Thyroid gland (tissue), 4 donors: Measurements from ENCODE around the gene PIP4P1. TPM values are rescaled to one million over a fixed set of nuclear protein-coding genes. Genes with fewer than 3 reads are reported as not detected.
A peak's percentile ranks its signal among the peaks of the same experiment; 100 is the strongest.

Experiments
- DNase-seq, 2 donors: peaks; one replicate each; pipeline ENCODE4 v3.0.0-alpha.2; 2019
- H3K27ac ChIP-seq, 3 donors: fragments of 200-600 bp; sonication (generic); 1 replicate in 2 of 3; 2 replicates in 1 of 3; pipeline ENCODE4 v1.5.1; 2016 to 2019; ENCODE audit warnings: mild to moderate bottlenecking in 1 of 3, moderate library complexity in 1 of 3
- H3K27me3 ChIP-seq: fragments of 200-600 bp; sonication (generic); one replicate; pipeline ENCODE4 v1.5.1; 2019
- H3K36me3 ChIP-seq, 2 donors: fragments of 200-600 bp; sonication (generic); one replicate each; pipeline ENCODE4 v1.5.1; 2016 to 2019
- H3K4me1 ChIP-seq, 2 donors: fragments of 200-600 bp; sonication (generic); one replicate each; pipeline ENCODE4 v1.5.1; 2017 to 2019
- H3K4me3 ChIP-seq, 3 donors: fragments of 200-600 bp; sonication (generic); replicated peaks in 1 of 3; 1 replicate in 2 of 3; 2 replicates in 1 of 3; pipeline ENCODE4 v1.5.1; 2016; ENCODE audit warnings: mild to moderate bottlenecking in 1 of 3
- H3K9me3 ChIP-seq: fragments of 200-600 bp; sonication (generic); one replicate; pipeline ENCODE4 v1.5.1; 2017
- CTCF ChIP-seq, 6 experiments: fragments of 200-600 bp in 3 of 6; fragments of 450-650 bp in 3 of 6; sonication (generic) in 3 of 6; IDR thresholded peaks; one replicate each; pipeline ENCODE4 v1.5.1; 2016 to 2019; ENCODE audit warnings: antibody characterized with exemption in 6 of 6, mild to moderate bottlenecking in 2 of 6, inconsistent platforms in 1 of 6, moderate library complexity in 1 of 6
- POLR2A ChIP-seq, 2 donors: fragments of 450-650 bp; IDR thresholded peaks; one replicate each; pipeline ENCODE4 v1.6.1; 2017; ENCODE audit warnings: antibody characterized with exemption in 2 of 2, mild to moderate bottlenecking in 2 of 2, moderate library complexity in 1 of 2
- WGBS, 2 donors: methylation state at CpG; one replicate each; pipeline ENCODE4 v1.1.5; 2017; 5-methylcytosine and 5-hydroxymethylcytosine counted together
- intact Hi-C: fragments of 100-400 bp; cut with DNase I; formaldehyde crosslinking; loops from one replicate; pipeline ENCODE4 v1.15.1; 2023
- total RNA-seq, 4 donors: library from RNA; depleted of rRNA; stranded (reverse); fragments of >200 nt; gene quantifications; one replicate each; pipeline ENCODE4 v1.2.3, GENCODE V29; 2016

The PIP4P1 gene
- total RNA-seq, 4 donors from 2014 or later: 15.4 to 29.1 (median 23.1) TPM

DNA sequence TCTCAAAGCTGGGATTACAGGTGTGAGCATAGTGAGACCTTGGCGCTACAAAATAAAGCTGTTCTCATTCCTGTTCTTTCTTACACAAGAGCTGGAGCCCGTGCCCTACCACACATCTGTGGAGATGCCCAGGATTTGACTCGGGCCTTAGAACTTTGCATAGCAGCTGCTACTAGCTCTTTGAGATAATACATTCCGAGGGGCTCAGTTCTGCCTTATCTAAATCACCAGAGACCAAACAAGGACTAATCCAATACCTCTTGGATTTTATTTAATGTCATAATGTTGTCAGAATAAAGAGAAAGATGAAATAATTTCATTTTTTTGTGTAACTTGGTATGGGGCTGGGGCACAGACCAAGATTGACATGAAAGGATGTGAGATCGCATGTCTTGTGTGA, 15.5 kb upstream of the PIP4P1 start:
- Histone ChIP-seq H3K27me3 (no peaks in the 10 kb centered on the region), H3K36me3 (peaks cover 14 to 21% of the 10 kb centered on the region in 2 donors), H3K9me3 (no peaks in the 10 kb centered on the region), H3K4me1 (peaks cover 4 to 14% of the 10 kb centered on the region in 2 donors), H3K27ac (no peak overlapping the region), H3K4me3 (no peak overlapping the region)
- WGBS, 2 donors: 91 to 92% methylated on average over 5 of the region's 5 CpGs
- intact Hi-C loops: no loop called here
- no peak for TF ChIP-seq POLR2A (IDR thresholded peaks at IDR 0.05)
- TF ChIP-seq CTCF (IDR thresholded peaks at IDR 0.05): no peak
- DNase-seq: no peak

GRCh38 chr14:20472536-20473169, 11.4 kb upstream of the PIP4P1 start:
- Histone ChIP-seq H3K27ac (no peak overlapping the region), H3K36me3 (peaks cover 14 to 21% of the 10 kb centered on the region in 2 donors), H3K9me3 (no peaks in the 10 kb centered on the region), H3K4me1 (peaks cover 12 to 22% of the 10 kb centered on the region in 2 donors), H3K4me3 (no peak overlapping the region), H3K27me3 (no peaks in the 10 kb centered on the region)
- no peak for DNase-seq
- 90 to 92% methylated on average over 2 of the region's 2 CpGs for WGBS, 2 donors
- intact Hi-C loops: no loop called here
- TF ChIP-seq POLR2A (IDR thresholded peaks at IDR 0.05): no peak
- TF ChIP-seq CTCF (IDR thresholded peaks at IDR 0.05): no peak

GRCh38 chr14:20470603-20470901, 9.3 kb upstream of the PIP4P1 start:
- no peak for TF ChIP-seq CTCF (IDR thresholded peaks at IDR 0.05)
- no peak for TF ChIP-seq POLR2A (IDR thresholded peaks at IDR 0.05)
- intact Hi-C loops: no loop called here
- H3K27ac ChIP-seq: peak overlapping the region in 2 of 3 donors; percentile 86 to 96

GRCh38 chr14:20469890-20470602, 8.8 kb upstream of the PIP4P1 start:
- H3K36me3 ChIP-seq: peaks cover 8% of the 10 kb centered on the region in 2 donors
- H3K9me3 ChIP-seq: no peaks in the 10 kb centered on the region
- DNase-seq: peak; percentile 42 to 45
- peaks cover 10 to 13% of the 10 kb centered on the region in 2 donors for H3K4me1 ChIP-seq
- no peaks in the 10 kb centered on the region for H3K27me3 ChIP-seq
- TF ChIP-seq CTCF (IDR thresholded peaks at IDR 0.05) (no peak), POLR2A (IDR thresholded peaks at IDR 0.05) (no peak)
- H3K4me3 ChIP-seq: peak overlapping the region; percentile 73 to 86 (median 80)
- WGBS, 2 donors: 2 to 4% methylated on average over 12 of the region's 12 CpGs
- peak overlapping the region; percentile 84 to 96 (median 86) for H3K27ac ChIP-seq
- intact Hi-C loops: loop anchor here (10.0 kb wide), 1 partner anchor 55 kb away; the partner anchor contains the start of gene TEP1

More at GRCh38 chr14:20470603-20470901, 9.3 kb upstream of the PIP4P1 start:
- no peak for DNase-seq
- peaks cover 8 to 10% of the 10 kb centered on the region in 2 donors for H3K36me3 ChIP-seq
- H3K27me3 ChIP-seq: no peaks in the 10 kb centered on the region
- H3K4me1 ChIP-seq: peaks cover 10 to 13% of the 10 kb centered on the region in 2 donors
- WGBS, 2 donors: 2% methylated on average over 2 of the region's 2 CpGs
- no peaks in the 10 kb centered on the region for H3K9me3 ChIP-seq
- H3K4me3 ChIP-seq: peak overlapping the region in 1 of 3 donors; percentile 80
